Measurements from ENCODE around the gene MAMLD1. TPM values are rescaled to one million over a fixed set of nuclear protein-coding genes. Genes with fewer than 3 reads are reported as not detected.

Gene MAMLD1
- total RNA-seq, 3 donors from 2014 or later (not counting 1 experiment from before 2014, with no cell fraction given): 0.23 to 1.1 (median 0.45) TPM

DNA sequence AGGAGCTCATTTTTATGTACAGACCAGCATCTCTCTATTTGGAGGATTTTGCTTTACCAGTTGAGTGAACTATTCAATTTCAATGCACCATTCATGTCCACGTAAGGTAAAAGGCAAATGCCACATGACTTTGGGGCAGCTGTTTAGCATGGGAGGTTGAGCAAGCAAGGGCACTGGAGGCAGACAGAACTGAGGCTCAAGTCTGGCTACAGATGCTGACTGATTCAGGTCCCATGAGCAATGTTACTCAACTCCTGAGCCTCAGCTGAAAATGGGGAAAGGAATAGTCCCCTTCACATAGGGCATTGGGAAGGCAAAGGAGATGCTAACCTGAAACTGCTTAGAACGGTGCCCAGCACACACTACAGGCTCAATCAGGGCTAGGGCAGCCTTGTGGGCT, 112.3 kb downstream of the MAMLD1 start:
- Histone ChIP-seq H3K9me3 (ENCODE audit: control insufficient read depth, insufficient read depth, low read length) (no peaks in the 10 kb centered on the region), H3K27me3 (ENCODE audit: control insufficient read depth, insufficient read depth, low read length) (no peaks in the 10 kb centered on the region), H3K27ac (ENCODE audit: low read length) (no peak overlapping the region), H3K4me3 (ENCODE audit: low read length) (no peak overlapping the region), H3K4me1 (ENCODE audit: control insufficient read depth, insufficient read depth, low read length) (peaks cover 20% of the 10 kb centered on the region), H3K36me3 (ENCODE audit: control insufficient read depth, insufficient read depth, low read length) (no peaks in the 10 kb centered on the region)
- Mint-ChIP-seq H3K4me3 (no peak overlapping the region), H3K9me3 (no peaks in the 10 kb centered on the region), H3K4me1 (no peaks in the 10 kb centered on the region), H3K27me3 (ENCODE audit: low read depth in 2 of 2) (peaks cover 0 to 2% of the 10 kb centered on the region in 2 donors), H3K27ac (no peak overlapping the region), H3K36me3 (no peaks in the 10 kb centered on the region)
- WGBS (ENCODE audit: insufficient coverage): 93% methylated on average over 2 of the region's 2 CpGs
- ATAC-seq: no peak
- TF ChIP-seq, protein P1, sequence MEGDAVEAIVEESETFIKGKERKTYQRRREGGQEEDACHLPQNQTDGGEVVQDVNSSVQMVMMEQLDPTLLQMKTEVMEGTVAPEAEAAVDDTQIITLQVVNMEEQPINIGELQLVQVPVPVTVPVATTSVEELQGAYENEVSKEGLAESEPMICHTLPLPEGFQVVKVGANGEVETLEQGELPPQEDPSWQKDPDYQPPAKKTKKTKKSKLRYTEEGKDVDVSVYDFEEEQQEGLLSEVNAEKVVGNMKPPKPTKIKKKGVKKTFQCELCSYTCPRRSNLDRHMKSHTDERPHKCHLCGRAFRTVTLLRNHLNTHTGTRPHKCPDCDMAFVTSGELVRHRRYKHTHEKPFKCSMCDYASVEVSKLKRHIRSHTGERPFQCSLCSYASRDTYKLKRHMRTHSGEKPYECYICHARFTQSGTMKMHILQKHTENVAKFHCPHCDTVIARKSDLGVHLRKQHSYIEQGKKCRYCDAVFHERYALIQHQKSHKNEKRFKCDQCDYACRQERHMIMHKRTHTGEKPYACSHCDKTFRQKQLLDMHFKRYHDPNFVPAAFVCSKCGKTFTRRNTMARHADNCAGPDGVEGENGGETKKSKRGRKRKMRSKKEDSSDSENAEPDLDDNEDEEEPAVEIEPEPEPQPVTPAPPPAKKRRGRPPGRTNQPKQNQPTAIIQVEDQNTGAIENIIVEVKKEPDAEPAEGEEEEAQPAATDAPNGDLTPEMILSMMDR (IDR thresholded peaks at IDR 0.05): no peak
- no peak for DNase-seq
- intact Hi-C loops (cut with micrococcal nuclease): no loop called here

DNA sequence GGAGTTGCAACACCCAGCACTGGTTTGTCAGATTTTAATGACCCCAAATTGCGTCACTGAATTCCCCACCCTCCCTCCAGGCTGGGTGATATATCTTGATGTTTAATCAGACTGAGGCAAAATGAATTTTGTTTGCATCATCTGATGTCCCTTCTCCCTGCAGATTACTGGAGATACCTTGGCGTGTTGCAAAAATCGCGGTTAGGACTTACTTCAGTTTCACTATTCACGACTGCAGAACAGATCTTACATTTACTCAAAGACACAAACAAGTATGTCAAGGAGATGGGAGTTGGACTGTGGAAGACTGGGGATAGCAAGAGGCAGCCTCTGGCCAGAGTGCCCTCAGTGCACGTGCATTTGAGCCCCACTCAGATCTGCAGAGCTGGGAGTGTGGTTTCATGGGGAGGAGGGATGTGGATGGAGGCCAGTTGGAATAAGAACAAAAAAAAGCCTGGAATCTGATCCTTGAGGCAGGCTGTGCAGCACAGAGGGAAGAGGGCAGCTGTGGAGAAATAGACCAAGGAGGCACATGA, 113.1 kb downstream of the MAMLD1 start:
- no peaks in the 10 kb centered on the region for H3K9me3 ChIP-seq (ENCODE audit: control insufficient read depth, insufficient read depth, low read length)
- no peak for DNase-seq
- no peak overlapping the region for H3K27ac ChIP-seq (ENCODE audit: low read length)
- no peaks in the 10 kb centered on the region for H3K27me3 ChIP-seq (ENCODE audit: control insufficient read depth, insufficient read depth, low read length)
- no peak for ATAC-seq
- no peak overlapping the region for H3K4me3 Mint-ChIP-seq
- no peak overlapping the region for H3K4me3 ChIP-seq (ENCODE audit: low read length)
- no peaks in the 10 kb centered on the region for H3K36me3 ChIP-seq (ENCODE audit: control insufficient read depth, insufficient read depth, low read length)
- intact Hi-C loops (cut with micrococcal nuclease): no loop called here
- 97% methylated on average over 4 of the region's 6 CpGs for WGBS (ENCODE audit: insufficient coverage)
- H3K36me3 Mint-ChIP-seq: no peaks in the 10 kb centered on the region
- TF ChIP-seq, protein P1 (IDR thresholded peaks at IDR 0.05): no peak
- H3K27me3 Mint-ChIP-seq (ENCODE audit: low read depth in 2 of 2): peaks cover 0 to 2% of the 10 kb centered on the region in 2 donors
- peaks cover 20% of the 10 kb centered on the region for H3K4me1 ChIP-seq (ENCODE audit: control insufficient read depth, insufficient read depth, low read length)
- no peaks in the 10 kb centered on the region for H3K4me1 Mint-ChIP-seq
- no peaks in the 10 kb centered on the region for H3K9me3 Mint-ChIP-seq
- H3K27ac Mint-ChIP-seq: no peak overlapping the region

DNA sequence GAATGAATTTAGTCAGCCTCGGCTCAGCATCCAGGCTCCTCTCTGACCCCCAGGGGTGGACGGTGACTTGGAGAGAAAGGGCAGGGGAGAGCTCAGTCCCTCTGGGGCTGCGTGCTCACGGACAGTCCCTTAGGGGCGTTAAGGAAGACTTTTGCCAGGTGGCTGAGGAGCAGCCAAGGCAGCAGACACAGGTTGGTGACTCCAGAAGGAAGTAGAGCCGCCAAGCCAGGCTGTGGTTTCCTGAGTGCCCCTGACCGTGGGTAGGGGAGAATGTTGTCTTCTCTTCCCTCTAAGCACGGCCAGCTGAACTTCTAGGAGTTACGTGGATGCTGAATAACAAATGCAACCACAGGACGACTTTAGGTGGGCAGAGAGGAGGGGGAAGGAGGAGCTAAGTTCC, 114.3 kb downstream of the MAMLD1 start:
- 37% methylated on average over 10 of the region's 10 CpGs for WGBS (ENCODE audit: insufficient coverage)
- Histone ChIP-seq H3K9me3 (ENCODE audit: control insufficient read depth, insufficient read depth, low read length) (no peaks in the 10 kb centered on the region), H3K4me1 (ENCODE audit: control insufficient read depth, insufficient read depth, low read length) (peaks cover 20% of the 10 kb centered on the region), H3K27me3 (ENCODE audit: control insufficient read depth, insufficient read depth, low read length) (no peaks in the 10 kb centered on the region), H3K4me3 (ENCODE audit: low read length) (no peak overlapping the region), H3K27ac (ENCODE audit: low read length) (no peak overlapping the region), H3K36me3 (ENCODE audit: control insufficient read depth, insufficient read depth, low read length) (no peaks in the 10 kb centered on the region)
- DNase-seq (no peak), ATAC-seq (no peak)
- no peaks in the 10 kb centered on the region for H3K4me1 Mint-ChIP-seq
- peaks cover 0 to 2% of the 10 kb centered on the region in 2 donors for H3K27me3 Mint-ChIP-seq (ENCODE audit: low read depth in 2 of 2)
- intact Hi-C loops (cut with micrococcal nuclease): no loop called here
- H3K27ac Mint-ChIP-seq: no peak overlapping the region
- no peak overlapping the region for H3K4me3 Mint-ChIP-seq
- no peaks in the 10 kb centered on the region for H3K9me3 Mint-ChIP-seq
- TF ChIP-seq, protein P1 (IDR thresholded peaks at IDR 0.05): no peak
- H3K36me3 Mint-ChIP-seq: no peaks in the 10 kb centered on the region

Measured in natural killer cell (primary cell).